HCT116 (cell line): ENCODE data around the gene EGFL7. TPM values are rescaled to one million over a fixed set of nuclear protein-coding genes. Genes with fewer than 3 reads are reported as not detected.

ENCODE experiments used
- ATAC-seq: fragments of 200-7000 bp; cut with Tn5 transposase; 2 replicates; pipeline ENCODE4 v1.9.1; 2020; ENCODE audit warnings: mild to moderate bottlenecking, moderate library complexity
- BruUV-seq: library from RNA; stranded (reverse); fragments of 400-500 nt; replicated peaks from 2 replicates; lab custom pipeline; 2021; lab: Mats Ljungman, UMichigan
- CTCF ChIA-PET: fragments of 300-600 bp; sonication (Branson Sonifier 250); formaldehyde crosslinking; loops from one replicate; lab custom pipeline; 2021; ENCODE audit warnings: antibody characterized with exemption; lab: Charles Lee
- POLR2A ChIA-PET: fragments of 300-600, 350-600 bp; sonication (Branson Sonifier 250); formaldehyde crosslinking; loops from one replicate; lab custom pipeline; 2021; ENCODE audit warnings: antibody characterized with exemption; lab: Charles Lee
- RAD21 ChIA-PET, 2 experiments: fragments of 300-600 bp; sonication (Branson Sonifier 250); formaldehyde crosslinking; loops; one replicate each; lab custom pipeline; 2023; ENCODE audit warnings: low total read pairs in 2 of 2; ENCODE audit not compliant: uncharacterized antibody in 2 of 2, unreplicated experiment in 2 of 2, low non-redundant PET in 1 of 2; lab: Charles Lee
- DNase-seq: peaks from one replicate; pipeline ENCODE4 v3.0.0-alpha.2; 2010; ENCODE audit warnings: low read depth, low spot score
- H2AFZ ChIP-seq: fragments of 200-600 bp; shearing (Covaris generic), sonication (generic); 2 replicates; pipeline ENCODE4 v1.6.1; 2017; ENCODE audit warnings: low read depth, mixed run types, mixed read lengths, antibody characterized with exemption, low read length; ENCODE audit not compliant: poor library complexity, severe bottlenecking
- H3K27ac ChIP-seq: 2 replicates; pipeline ENCODE4 v1.5.1; 2012; ENCODE audit warnings: low read depth, low read length
- H3K27me3 ChIP-seq: fragments of 200-600 bp; sonication (generic); 2 replicates; pipeline ENCODE4 v1.6.1; 2016; ENCODE audit warnings: mixed run types, low read length, mixed read lengths; ENCODE audit not compliant: insufficient read depth
- H3K36me3 ChIP-seq, 2 experiments: fragments of 200-500 bp in 1 of 2; fragments of 200-600 bp in 1 of 2; sonication (Bioruptor generic) in 1 of 2; sonication (generic) in 1 of 2; 2 replicates each; pipeline versions ENCODE4 v1.5.1 to v1.6.1; 2014 to 2016; ENCODE audit warnings: low read length in 2 of 2, inconsistent platforms in 1 of 2, mixed read lengths in 1 of 2, mixed run types in 1 of 2; ENCODE audit not compliant: insufficient read depth in 2 of 2, control insufficient read depth in 1 of 2
- H3K4me1 ChIP-seq, 2 experiments: fragments of 200-600 bp in 1 of 2; sonication (generic) in 1 of 2; 2 replicates each; pipeline versions ENCODE4 v1.5.1 to v1.6.1; 2012 to 2017; ENCODE audit warnings: low read length in 2 of 2, inconsistent platforms in 1 of 2, mild to moderate bottlenecking in 1 of 2, mixed read lengths in 1 of 2, mixed run types in 1 of 2, moderate library complexity in 1 of 2; ENCODE audit not compliant: insufficient read depth in 2 of 2, control insufficient read depth in 1 of 2
- H3K4me2 ChIP-seq: fragments of 200-600 bp; sonication (generic); 2 replicates; pipeline ENCODE4 v1.6.1; 2017; ENCODE audit warnings: mixed run types, low read length, mixed read lengths
- H3K4me3 ChIP-seq, 2 experiments: fragments of 200-600 bp in 1 of 2; sonication (generic) in 1 of 2; replicated peaks in 1 of 2; 2 replicates each; pipeline ENCODE4 v1.5.1; 2011 to 2016; ENCODE audit warnings: low read length in 2 of 2, control low read depth in 1 of 2, low read depth in 1 of 2, mild to moderate bottlenecking in 1 of 2, mixed read lengths in 1 of 2, mixed run types in 1 of 2
- H3K79me2 ChIP-seq: fragments of 200-600 bp; sonication (generic); 2 replicates; pipeline ENCODE4 v1.6.1; 2017; ENCODE audit warnings: mild to moderate bottlenecking, mixed run types, low read length, moderate library complexity, mixed read lengths; ENCODE audit not compliant: insufficient read depth
- H3K9ac ChIP-seq: fragments of 200-600 bp; sonication (generic); 2 replicates; pipeline ENCODE4 v1.6.1; 2016; ENCODE audit warnings: low read length, mixed read lengths
- H3K9me2 ChIP-seq: fragments of 200-600 bp; sonication (generic), shearing (Covaris generic); 2 replicates; pipeline ENCODE4 v1.6.1; 2017; ENCODE audit warnings: mixed run types, mild to moderate bottlenecking, moderate library complexity; ENCODE audit not compliant: insufficient read depth
- H3K9me3 ChIP-seq, 2 experiments: fragments of 200-500 bp in 1 of 2; fragments of 200-600 bp in 1 of 2; sonication (Bioruptor generic) in 1 of 2; sonication (generic) in 1 of 2; 2 replicates each; pipeline ENCODE4 v1.6.1; 2014 to 2017; ENCODE audit warnings: low read length in 2 of 2, mixed read lengths in 2 of 2, inconsistent platforms in 1 of 2, low read depth in 1 of 2, mild to moderate bottlenecking in 1 of 2, mixed run types in 1 of 2, moderate library complexity in 1 of 2; ENCODE audit not compliant: control insufficient read depth in 1 of 2, insufficient read depth in 1 of 2
- H4K20me1 ChIP-seq: fragments of 200-600 bp; sonication (generic), shearing (Covaris generic); 2 replicates; pipeline ENCODE4 v1.6.1; 2017; ENCODE audit warnings: mixed run types, mild to moderate bottlenecking, moderate library complexity; ENCODE audit not compliant: insufficient read depth
- ATF3 ChIP-seq: IDR thresholded peaks from 2 replicates; pipeline ENCODE4 v1.6.1; 2012
- EZH2 ChIP-seq: fragments of 200-600 bp; sonication (generic); IDR thresholded peaks from 2 replicates; pipeline ENCODE4 v1.6.1; 2017; ENCODE audit warnings: antibody characterized with exemption, mixed run types
- MAX ChIP-seq: IDR thresholded peaks from 2 replicates; pipeline ENCODE4 v1.6.1; 2012
- REST ChIP-seq: IDR thresholded peaks from 2 replicates; pipeline ENCODE4 v1.6.1; 2012; ENCODE audit warnings: low read depth
- ZBTB33 ChIP-seq: IDR thresholded peaks from 2 replicates; pipeline ENCODE4 v1.6.1; 2011; ENCODE audit warnings: mild to moderate bottlenecking, low read length, moderate library complexity; ENCODE audit not compliant: insufficient replicate concordance; ENCODE audit errors: extremely low read depth
- intact Hi-C: fragments of 100-400 bp; cut with micrococcal nuclease; formaldehyde crosslinking; loops from 2 replicates; pipeline ENCODE4 v1.10.0; 2022
- total RNA-seq: library from RNA; stranded (reverse); gene quantifications from one replicate; pipeline ENCODE4 v1.2.1, GENCODE V29; 2021; ENCODE audit not compliant: unreplicated experiment

Gene EGFL7
- total RNA-seq, 1 experiment from 2014 or later = 82.0 TPM

GRCh38 chr9:136640171-136641111, 22.3 kb upstream of the EGFL7 start:
- H3K9ac ChIP-seq = no peak overlapping the region
- no peak overlapping the region for H3K27ac ChIP-seq
- ChIA-PET CTCF (no interaction called here), POLR2A (no interaction called here), RAD21 (interaction anchor here in 1 of 2 experiments (1.0 kb wide), 1 partner anchor 53 kb away, joined by 4 read pairs; no protein-coding TSS in a partner anchor)
- H4K20me1 ChIP-seq = no peaks in the 10 kb centered on the region
- H3K79me2 ChIP-seq = no peaks in the 10 kb centered on the region
- H3K4me2 ChIP-seq = no peak overlapping the region
- H3K9me2 ChIP-seq = no peaks in the 10 kb centered on the region
- peaks cover 7 to 14% of the 10 kb centered on the region in 2 experiments for H3K4me1 ChIP-seq
- H3K36me3 ChIP-seq = no peaks in the 10 kb centered on the region
- no TSS peak for BruUV-seq
- intact Hi-C loops = no loop called here
- DNase-seq = no peak
- TF ChIP-seq EZH2 (no peak), ATF3 (no peak), REST (no peak), ZBTB33 (no peak), MAX (no peak)
- H3K27me3 ChIP-seq = no peaks in the 10 kb centered on the region
- H3K4me3 ChIP-seq = no peak overlapping the region
- no peaks in the 10 kb centered on the region for H3K9me3 ChIP-seq
- ATAC-seq = no peak
- no peak overlapping the region for H2AFZ ChIP-seq
